Activated CD4-positive, alpha-beta memory T cell treated with anti-CD3 and anti-CD28 coated beads for 36 hours (primary cell): ENCODE data around the gene MEMO1. TPM values are rescaled to one million over a fixed set of nuclear protein-coding genes. Genes with fewer than 3 reads are reported as not detected.

Experiments used
- CTCF ChIA-PET: fragments of 350-600 bp; sonication (Branson Sonifier 250); formaldehyde crosslinking; loops from one replicate; lab custom pipeline; 2021; ENCODE audit warnings: antibody characterized with exemption, inconsistent platforms; lab: Charles Lee
- POLR2A ChIA-PET: fragments of 350-600 bp; sonication (Branson Sonifier 250); formaldehyde crosslinking; loops from one replicate; lab custom pipeline; 2021; ENCODE audit warnings: antibody characterized with exemption; lab: Charles Lee
- DNase-seq: peaks from one replicate; pipeline ENCODE4 v3.0.0-alpha.2; 2020
- H3K27ac Mint-ChIP-seq: one replicate; pipeline ENCODE4 v1.8.0; 2021; ENCODE audit warnings: mixed read lengths
- H3K27me3 Mint-ChIP-seq: one replicate; pipeline ENCODE4 v1.8.0; 2021; ENCODE audit warnings: mixed read lengths
- H3K36me3 Mint-ChIP-seq: one replicate; pipeline ENCODE4 v1.8.0; 2021; ENCODE audit warnings: mixed read lengths
- H3K4me1 Mint-ChIP-seq: one replicate; pipeline ENCODE4 v1.8.0; 2021; ENCODE audit warnings: low read depth, mixed read lengths
- H3K4me3 Mint-ChIP-seq: one replicate; pipeline ENCODE4 v1.8.0; 2021; ENCODE audit warnings: mild to moderate bottlenecking, mixed read lengths
- H3K9me3 Mint-ChIP-seq: one replicate; pipeline ENCODE4 v1.8.0; 2021; ENCODE audit warnings: mixed read lengths
- intact Hi-C: fragments of 100-400 bp; cut with micrococcal nuclease; formaldehyde crosslinking; loops from one replicate; pipeline ENCODE4 v1.15.1; 2023
- total RNA-seq, 2 experiments: library from RNA; stranded (reverse); gene quantifications; one replicate each; pipeline ENCODE4 v1.2.3, GENCODE V29; 2021

Gene MEMO1
- total RNA-seq, 2 experiments from 2014 or later, result 44.7 to 47.6 TPM

- H3K9me3 Mint-ChIP-seq, result no peaks in the 10 kb centered on the region
- peaks cover 56% of the 10 kb centered on the region for H3K4me1 Mint-ChIP-seq
- intact Hi-C loops, result no loop called here
- H3K36me3 Mint-ChIP-seq, result peaks cover 2% of the 10 kb centered on the region
- no peak for DNase-seq
- ChIA-PET CTCF (no interaction called here), POLR2A (interaction anchor here (1.4 kb wide), 1 partner anchor 12 kb away, joined by 3 read pairs; no protein-coding TSS in a partner anchor)
- H3K4me3 Mint-ChIP-seq, result no peak overlapping the region
- H3K27ac Mint-ChIP-seq, result no peak overlapping the region
- no peaks in the 10 kb centered on the region for H3K27me3 Mint-ChIP-seq
These were observed 14.1 kb downstream of the MEMO1 start for GRCh38 chr2:31996571-31997150.

- Mint-ChIP-seq H3K27me3 (no peaks in the 10 kb centered on the region), H3K4me1 (peaks cover 50% of the 10 kb centered on the region), H3K27ac (no peak overlapping the region), H3K4me3 (no peak overlapping the region), H3K9me3 (no peaks in the 10 kb centered on the region), H3K36me3 (peaks cover 9% of the 10 kb centered on the region)
- POLR2A ChIA-PET, result no interaction called here
- intact Hi-C loops, result no loop called here
- CTCF ChIA-PET, result no interaction called here
- no peak for DNase-seq
These were observed 17.9 kb downstream of the MEMO1 start for GRCh38 chr2:31992934-31993333.

- no peaks in the 10 kb centered on the region for H3K9me3 Mint-ChIP-seq
- no peak for DNase-seq
- no peak overlapping the region for H3K4me3 Mint-ChIP-seq
- H3K36me3 Mint-ChIP-seq, result peaks cover 9% of the 10 kb centered on the region
- ChIA-PET CTCF (no interaction called here), POLR2A (no interaction called here)
- intact Hi-C loops, result no loop called here
- no peaks in the 10 kb centered on the region for H3K27me3 Mint-ChIP-seq
- H3K27ac Mint-ChIP-seq, result no peak overlapping the region
- peaks cover 49% of the 10 kb centered on the region for H3K4me1 Mint-ChIP-seq
These were observed 18.7 kb downstream of the MEMO1 start for GRCh38 chr2:31992025-31992579.

GRCh38 chr2:31989946-31990345, 20.9 kb downstream of the MEMO1 start:
- Mint-ChIP-seq H3K36me3 (peaks cover 9% of the 10 kb centered on the region), H3K4me1 (peaks cover 39% of the 10 kb centered on the region), H3K9me3 (no peaks in the 10 kb centered on the region), H3K4me3 (no peak overlapping the region), H3K27ac (no peak overlapping the region), H3K27me3 (no peaks in the 10 kb centered on the region)
- ChIA-PET CTCF (no interaction called here), POLR2A (no interaction called here)
- intact Hi-C loops, result no loop called here
- DNase-seq, result no peak

- ChIA-PET POLR2A (no interaction called here), CTCF (no interaction called here)
- Mint-ChIP-seq H3K36me3 (peaks cover 19% of the 10 kb centered on the region), H3K4me3 (no peak overlapping the region), H3K9me3 (no peaks in the 10 kb centered on the region), H3K27ac (peak overlapping the region; percentile 33), H3K4me1 (peaks cover 32% of the 10 kb centered on the region), H3K27me3 (no peaks in the 10 kb centered on the region)
- DNase-seq, result peak; percentile 31
- intact Hi-C loops, result no loop called here
These were observed 23.2 kb downstream of the MEMO1 start for GRCh38 chr2:31987454-31988220.

- intact Hi-C loops, result no loop called here
- ChIA-PET POLR2A (no interaction called here), CTCF (no interaction called here)
- no peaks in the 10 kb centered on the region for H3K9me3 Mint-ChIP-seq
- H3K27ac Mint-ChIP-seq, result no peak overlapping the region
- H3K4me3 Mint-ChIP-seq, result no peak overlapping the region
- no peaks in the 10 kb centered on the region for H3K27me3 Mint-ChIP-seq
- peaks cover 28% of the 10 kb centered on the region for H3K4me1 Mint-ChIP-seq
- H3K36me3 Mint-ChIP-seq, result peaks cover 17% of the 10 kb centered on the region
- DNase-seq, result no peak
These were observed 23.9 kb downstream of the MEMO1 start for GRCh38 chr2:31986906-31987305.

- Mint-ChIP-seq H3K9me3 (peaks cover under 1% of the 10 kb centered on the region), H3K36me3 (peaks cover 11% of the 10 kb centered on the region), H3K27me3 (no peaks in the 10 kb centered on the region), H3K4me3 (no peak overlapping the region), H3K27ac (no peak overlapping the region), H3K4me1 (peaks cover 37% of the 10 kb centered on the region)
- intact Hi-C loops, result no loop called here
- ChIA-PET POLR2A (no interaction called here), CTCF (no interaction called here)
- DNase-seq, result no peak
These were observed 26.9 kb downstream of the MEMO1 start for GRCh38 chr2:31983762-31984467.

GRCh38 chr2:31980674-31981356, 30.0 kb downstream of the MEMO1 start:
- peaks cover 2% of the 10 kb centered on the region for H3K9me3 Mint-ChIP-seq
- H3K27ac Mint-ChIP-seq, result no peak overlapping the region
- CTCF ChIA-PET, result interaction anchor here (0.6 kb wide), 1 partner anchor 93 kb away, joined by 3 read pairs; no protein-coding TSS in a partner anchor
- POLR2A ChIA-PET, result no interaction called here
- peaks cover 12% of the 10 kb centered on the region for H3K36me3 Mint-ChIP-seq
- H3K4me1 Mint-ChIP-seq, result peaks cover 23% of the 10 kb centered on the region
- H3K4me3 Mint-ChIP-seq, result no peak overlapping the region
- no peak for DNase-seq
- intact Hi-C loops, result no loop called here
- no peaks in the 10 kb centered on the region for H3K27me3 Mint-ChIP-seq

GRCh38 chr2:31979956-31980355, 30.9 kb downstream of the MEMO1 start:
- ChIA-PET POLR2A (no interaction called here), CTCF (interaction anchor here (0.6 kb wide), 1 partner anchor 92 kb away, joined by 3 read pairs; no protein-coding TSS in a partner anchor)
- H3K4me1 Mint-ChIP-seq, result peaks cover 28% of the 10 kb centered on the region

GRCh38 chr2:31979018-31979417, 31.8 kb downstream of the MEMO1 start:
- H3K27me3 Mint-ChIP-seq, result no peaks in the 10 kb centered on the region
- POLR2A ChIA-PET, result no interaction called here
- H3K27ac Mint-ChIP-seq, result no peak overlapping the region
- H3K9me3 Mint-ChIP-seq, result peaks cover 2% of the 10 kb centered on the region
- H3K4me1 Mint-ChIP-seq, result peaks cover 29% of the 10 kb centered on the region
- CTCF ChIA-PET, result no interaction called here
- no peak for DNase-seq
- H3K4me3 Mint-ChIP-seq, result no peak overlapping the region
- H3K36me3 Mint-ChIP-seq, result peaks cover 6% of the 10 kb centered on the region
- intact Hi-C loops, result no loop called here

More at GRCh38 chr2:31979956-31980355, 30.9 kb downstream of the MEMO1 start:
- H3K27ac Mint-ChIP-seq, result no peak overlapping the region
- DNase-seq, result no peak
- no peaks in the 10 kb centered on the region for H3K27me3 Mint-ChIP-seq
- peaks cover 2% of the 10 kb centered on the region for H3K9me3 Mint-ChIP-seq
- peaks cover 12% of the 10 kb centered on the region for H3K36me3 Mint-ChIP-seq
- no peak overlapping the region for H3K4me3 Mint-ChIP-seq
- intact Hi-C loops, result no loop called here

- Mint-ChIP-seq H3K4me3 (no peak overlapping the region), H3K4me1 (peaks cover 31% of the 10 kb centered on the region), H3K36me3 (peaks cover 1% of the 10 kb centered on the region), H3K9me3 (peaks cover 2% of the 10 kb centered on the region), H3K27me3 (no peaks in the 10 kb centered on the region), H3K27ac (no peak overlapping the region)
- intact Hi-C loops, result no loop called here
- no peak for DNase-seq
- CTCF ChIA-PET, result no interaction called here
- POLR2A ChIA-PET, result no interaction called here
These were observed 32.4 kb downstream of the MEMO1 start for GRCh38 chr2:31978436-31978835.

- H3K36me3 Mint-ChIP-seq, result no peaks in the 10 kb centered on the region
- no peaks in the 10 kb centered on the region for H3K9me3 Mint-ChIP-seq
- intact Hi-C loops, result no loop called here
- peaks cover 28% of the 10 kb centered on the region for H3K4me1 Mint-ChIP-seq
- H3K4me3 Mint-ChIP-seq, result no peak overlapping the region
- H3K27ac Mint-ChIP-seq, result no peak overlapping the region
- DNase-seq, result no peak
- ChIA-PET CTCF (no interaction called here), POLR2A (no interaction called here)
- no peaks in the 10 kb centered on the region for H3K27me3 Mint-ChIP-seq
These were observed 37.1 kb downstream of the MEMO1 start for GRCh38 chr2:31973665-31974064.
